ENCODE data around the gene RNF214. TPM values are rescaled to one million over a fixed set of nuclear protein-coding genes. Genes with fewer than 3 reads are reported as not detected.
A peak's percentile ranks its signal among the peaks of the same experiment; 100 is the strongest.
"Not testable (repeated sequence)": the region's sequence is repeated elsewhere in the genome, so short reads cannot be mapped to it uniquely, and the experiment has no call there.

RNF214 gene
- total RNA-seq, 1 donor from 2014 or later: 25.8 TPM

DNA sequence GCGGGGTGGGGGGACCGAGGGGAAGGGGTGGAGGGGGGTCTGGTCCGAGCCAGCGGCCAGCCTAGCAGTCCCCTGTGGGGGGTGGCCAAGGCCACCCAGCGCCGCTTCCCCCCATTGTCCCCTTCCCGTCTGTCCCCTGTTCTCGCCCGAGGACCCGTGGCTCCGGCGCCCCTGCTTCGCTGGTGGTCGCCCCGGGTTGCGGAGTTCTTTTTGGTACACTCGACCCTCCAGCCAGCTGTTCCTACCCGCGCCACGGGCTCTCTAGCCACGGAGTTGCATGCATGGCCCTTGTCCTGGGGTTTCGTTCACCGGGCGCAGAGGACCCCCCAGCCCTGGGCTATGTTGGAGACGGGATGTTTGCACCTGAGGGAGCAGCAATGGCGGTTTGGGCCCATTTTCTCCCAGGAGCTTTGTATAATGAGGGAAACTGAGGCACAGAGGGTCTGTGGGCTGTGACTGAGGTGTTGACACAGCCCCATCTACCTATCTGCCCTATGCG, 489 bp downstream of the RNF214 start:
- H3K4me3 Mint-ChIP-seq (ENCODE audit: low read depth): peak overlapping the region; percentile 85
- peaks cover 30% of the 10 kb centered on the region for H3K36me3 Mint-ChIP-seq (ENCODE audit: low read depth)
- peak overlapping the region; percentile 76 for H3K27ac Mint-ChIP-seq
- intact Hi-C loops (cut with micrococcal nuclease): loop anchor here (2.0 to 5.0 kb wide), 4 partner anchors 381 to 584 kb away; partner anchors contain the start of genes BUD13 and ZPR1
- no peak for DNase-seq (ENCODE audit: low spot score)
- H3K9me3 Mint-ChIP-seq: no peaks in the 10 kb centered on the region
- H3K27me3 Mint-ChIP-seq (ENCODE audit: low read depth): no peaks in the 10 kb centered on the region
- H3K4me1 Mint-ChIP-seq (ENCODE audit: low read depth): peaks cover 31% of the 10 kb centered on the region

DNA sequence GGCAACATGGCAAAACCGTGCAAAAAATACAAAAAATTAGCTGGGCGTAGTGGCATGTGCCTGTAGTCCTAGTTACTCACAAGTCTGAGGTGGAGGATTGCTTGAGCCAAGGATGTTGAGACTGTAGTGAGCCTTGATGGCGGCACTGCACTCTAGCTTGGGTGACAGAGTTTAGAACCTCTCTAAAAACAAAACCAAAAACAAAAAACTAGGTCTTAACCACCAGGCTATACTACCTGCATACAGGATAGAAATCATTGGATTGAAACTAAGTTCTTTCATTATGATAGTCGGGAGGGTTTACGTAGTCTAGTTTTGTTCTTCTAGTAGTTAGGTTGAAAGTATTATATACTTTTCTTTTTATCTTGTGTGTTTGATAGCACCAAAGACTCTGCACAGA, 5.8 kb downstream of the RNF214 start:
- Mint-ChIP-seq H3K9me3 (no peaks in the 10 kb centered on the region), H3K4me1 (ENCODE audit: low read depth) (peaks cover 11% of the 10 kb centered on the region)

DNA sequence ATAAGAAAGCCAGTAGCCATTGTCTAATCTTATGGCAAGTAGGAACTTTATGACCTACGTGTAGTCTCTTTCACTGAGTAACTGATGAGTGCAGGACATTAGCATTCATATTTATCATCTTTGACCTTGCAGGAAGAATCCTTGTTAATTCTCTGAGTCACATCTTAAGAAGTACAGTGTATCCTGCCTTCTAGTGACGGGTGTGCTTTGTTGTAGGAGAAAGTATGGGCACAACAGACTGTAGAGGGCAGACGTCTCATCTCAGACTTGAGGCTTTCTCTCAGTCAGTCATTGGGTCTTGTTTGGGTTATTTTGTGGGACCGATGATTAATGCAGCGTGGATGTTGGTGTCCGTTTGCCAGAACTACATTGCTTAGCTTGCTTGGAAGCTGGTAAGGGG, 6.8 kb downstream of the RNF214 start:
- no peak for DNase-seq (ENCODE audit: low spot score)
- Mint-ChIP-seq H3K27me3 (ENCODE audit: low read depth) (no peaks in the 10 kb centered on the region), H3K4me3 (ENCODE audit: low read depth) (no peak overlapping the region), H3K4me1 (ENCODE audit: low read depth) (peaks cover under 1% of the 10 kb centered on the region), H3K27ac (no peak overlapping the region), H3K9me3 (no peaks in the 10 kb centered on the region), H3K36me3 (ENCODE audit: low read depth) (peaks cover 30% of the 10 kb centered on the region)
- intact Hi-C loops (cut with micrococcal nuclease): no loop called here

More for the DNA sequence above, 5.8 kb downstream of the RNF214 start:
- Mint-ChIP-seq H3K36me3 (ENCODE audit: low read depth) (peaks cover 26% of the 10 kb centered on the region), H3K27ac (no peak overlapping the region), H3K27me3 (ENCODE audit: low read depth) (no peaks in the 10 kb centered on the region), H3K4me3 (ENCODE audit: low read depth) (no peak overlapping the region)
- no peak for DNase-seq (ENCODE audit: low spot score)
- intact Hi-C loops (cut with micrococcal nuclease): no loop called here

DNA sequence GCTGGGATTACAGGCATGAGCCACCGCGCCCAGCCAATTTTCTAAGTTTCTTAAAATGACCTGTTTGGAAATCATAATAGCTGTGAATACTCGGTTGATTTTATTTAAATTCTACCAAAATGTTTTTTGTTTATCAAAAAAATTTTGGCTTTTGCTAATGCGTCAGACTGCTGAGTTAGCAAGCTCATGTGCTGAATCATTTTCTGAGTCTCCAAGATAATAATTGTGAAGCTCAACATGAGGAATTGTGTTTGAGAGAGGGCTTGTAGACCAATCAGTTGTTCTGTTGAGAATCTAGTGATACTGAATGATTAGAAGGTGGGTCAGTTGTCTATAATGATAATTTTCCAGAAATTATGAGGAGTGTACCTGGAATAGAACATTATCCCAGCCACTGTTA, 15.9 kb downstream of the RNF214 start:
- Mint-ChIP-seq H3K9me3 (no peaks in the 10 kb centered on the region), H3K4me3 (ENCODE audit: low read depth) (no peak overlapping the region), H3K27me3 (ENCODE audit: low read depth) (no peaks in the 10 kb centered on the region), H3K4me1 (ENCODE audit: low read depth) (no peaks in the 10 kb centered on the region), H3K36me3 (ENCODE audit: low read depth) (peaks cover 39% of the 10 kb centered on the region), H3K27ac (no peak overlapping the region)
- no peak for DNase-seq (ENCODE audit: low spot score)
- intact Hi-C loops (cut with micrococcal nuclease): no loop called here

DNA sequence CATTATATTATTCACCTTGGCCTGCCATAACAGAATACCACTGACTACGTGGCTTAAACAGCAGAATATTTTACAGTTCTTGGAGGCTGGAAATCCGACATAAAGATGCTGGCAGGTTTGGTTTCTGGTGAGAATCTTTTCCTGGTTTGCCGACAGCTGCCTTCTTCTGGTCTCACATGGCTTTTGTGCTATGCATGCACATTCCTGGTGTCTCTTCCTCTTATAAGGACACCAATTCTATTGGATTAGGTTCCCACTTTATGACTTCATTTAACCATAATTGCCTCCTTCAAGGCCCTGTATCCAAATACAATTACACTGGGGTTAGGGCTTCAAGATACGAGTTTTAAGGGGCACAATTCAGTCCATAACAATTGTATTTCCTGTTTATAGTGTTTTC, 17.1 kb downstream of the RNF214 start:
- no peak for DNase-seq (ENCODE audit: low spot score)
- Mint-ChIP-seq H3K4me1 (ENCODE audit: low read depth) (no peaks in the 10 kb centered on the region), H3K4me3 (ENCODE audit: low read depth) (no peak overlapping the region), H3K36me3 (ENCODE audit: low read depth) (peaks cover 37% of the 10 kb centered on the region), H3K27me3 (ENCODE audit: low read depth) (no peaks in the 10 kb centered on the region), H3K27ac (no peak overlapping the region), H3K9me3 (no peaks in the 10 kb centered on the region)
- intact Hi-C loops (cut with micrococcal nuclease): no loop called here

DNA sequence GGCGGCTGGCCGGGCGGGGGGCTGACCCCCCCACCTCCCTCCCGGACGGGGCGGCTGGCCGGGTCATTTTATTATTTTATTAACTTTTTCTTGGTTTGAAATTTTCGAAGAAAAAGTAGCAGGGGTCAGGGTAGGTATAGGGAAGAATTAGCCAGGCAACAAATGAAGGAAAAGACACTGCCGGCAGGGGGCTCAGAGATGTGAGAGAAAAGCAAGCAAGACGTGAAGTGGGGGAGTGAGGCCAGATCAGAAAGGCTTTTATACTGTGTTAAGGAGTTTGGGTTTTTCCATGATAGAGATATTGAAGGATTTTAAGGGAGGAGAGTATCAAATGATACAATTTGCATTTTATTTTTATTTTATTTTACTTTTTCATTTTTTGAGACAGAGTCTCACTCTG, 19.0 kb downstream of the RNF214 start:
- Mint-ChIP-seq H3K36me3 (ENCODE audit: low read depth) (peaks cover 30% of the 10 kb centered on the region), H3K27ac (no peak overlapping the region), H3K9me3 (no peaks in the 10 kb centered on the region), H3K4me3 (ENCODE audit: low read depth) (no peak overlapping the region), H3K4me1 (ENCODE audit: low read depth) (peaks cover 3% of the 10 kb centered on the region), H3K27me3 (ENCODE audit: low read depth) (no peaks in the 10 kb centered on the region)
- DNase-seq (ENCODE audit: low spot score): no peak
- intact Hi-C loops (cut with micrococcal nuclease): no loop called here

DNA sequence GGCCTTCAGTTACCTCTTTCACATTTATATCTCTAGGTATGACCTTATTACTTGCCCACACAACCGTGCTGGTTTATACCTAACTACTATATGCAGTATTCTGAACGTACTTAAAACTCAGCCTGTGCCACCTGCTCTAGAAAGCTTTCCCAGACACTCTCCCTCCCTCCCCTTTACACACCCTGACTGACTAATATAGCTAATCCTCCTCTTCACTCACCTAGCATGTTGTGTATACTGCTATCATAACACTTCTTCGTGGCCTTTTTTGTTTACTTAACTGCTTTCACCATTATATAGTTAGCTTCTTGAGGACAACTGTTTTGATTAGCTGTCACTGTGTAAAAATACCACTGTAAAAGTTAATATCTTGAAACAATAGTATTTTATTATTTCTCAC, 23.5 kb downstream of the RNF214 start:
- intact Hi-C loops (cut with micrococcal nuclease): no loop called here
- Mint-ChIP-seq H3K36me3 (ENCODE audit: low read depth) (peaks cover 16% of the 10 kb centered on the region), H3K27ac (no peak overlapping the region), H3K9me3 (no peaks in the 10 kb centered on the region), H3K27me3 (ENCODE audit: low read depth) (no peaks in the 10 kb centered on the region), H3K4me1 (ENCODE audit: low read depth) (peaks cover 3% of the 10 kb centered on the region), H3K4me3 (ENCODE audit: low read depth) (no peak overlapping the region)
- no peak for DNase-seq (ENCODE audit: low spot score)

DNA sequence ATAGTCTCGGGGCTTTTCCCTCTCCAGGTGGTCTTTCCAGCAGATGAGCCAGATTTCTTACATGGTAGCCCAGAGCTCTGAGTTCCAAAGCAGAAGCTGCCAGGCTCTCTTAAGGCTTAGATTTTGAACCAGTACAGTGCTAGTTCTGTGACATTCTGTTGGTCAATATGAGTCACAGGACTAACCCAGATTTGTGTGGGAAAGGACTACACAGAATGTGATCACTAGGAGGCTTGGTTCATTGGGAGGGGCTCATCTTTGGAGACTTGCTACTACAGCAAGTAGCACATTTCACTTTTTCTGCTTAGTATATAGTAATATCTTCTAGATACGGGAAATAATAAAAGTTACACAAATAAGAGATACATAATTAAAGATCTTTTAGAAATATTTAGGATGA, 24.1 kb downstream of the RNF214 start:
- Mint-ChIP-seq H3K4me3 (ENCODE audit: low read depth) (no peak overlapping the region), H3K27me3 (ENCODE audit: low read depth) (no peaks in the 10 kb centered on the region), H3K36me3 (ENCODE audit: low read depth) (peaks cover 16% of the 10 kb centered on the region), H3K9me3 (no peaks in the 10 kb centered on the region), H3K27ac (no peak overlapping the region), H3K4me1 (ENCODE audit: low read depth) (peaks cover 3% of the 10 kb centered on the region)
- intact Hi-C loops (cut with micrococcal nuclease): no loop called here
- DNase-seq (ENCODE audit: low spot score): no peak

DNA sequence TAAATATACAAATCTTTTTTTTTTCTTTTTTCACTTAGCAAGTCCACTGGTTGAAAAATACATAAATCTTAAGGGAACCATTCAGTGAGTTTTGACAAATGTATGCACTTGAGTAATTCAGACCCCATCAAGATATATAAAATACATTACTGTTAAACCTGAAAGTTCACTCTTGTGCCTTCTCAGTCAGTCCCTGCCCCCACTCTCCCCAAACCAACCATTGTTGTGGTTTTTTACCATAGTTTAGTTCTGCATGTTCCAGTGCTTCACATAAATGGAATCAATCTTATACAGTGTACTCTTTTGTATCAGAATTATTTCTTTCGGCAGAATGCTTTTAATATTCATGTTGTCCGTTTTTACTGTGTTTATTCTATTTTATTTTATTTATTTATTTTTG, 26.1 kb downstream of the RNF214 start:
- H3K27ac Mint-ChIP-seq: no peak overlapping the region
- DNase-seq (ENCODE audit: low spot score): no peak
- H3K36me3 Mint-ChIP-seq (ENCODE audit: low read depth): peaks cover 18% of the 10 kb centered on the region
- no peaks in the 10 kb centered on the region for H3K27me3 Mint-ChIP-seq (ENCODE audit: low read depth)
- H3K9me3 Mint-ChIP-seq: no peaks in the 10 kb centered on the region
- H3K4me3 Mint-ChIP-seq (ENCODE audit: low read depth): no peak overlapping the region
- intact Hi-C loops (cut with micrococcal nuclease): no loop called here
- H3K4me1 Mint-ChIP-seq (ENCODE audit: low read depth): peaks cover 3% of the 10 kb centered on the region

DNA sequence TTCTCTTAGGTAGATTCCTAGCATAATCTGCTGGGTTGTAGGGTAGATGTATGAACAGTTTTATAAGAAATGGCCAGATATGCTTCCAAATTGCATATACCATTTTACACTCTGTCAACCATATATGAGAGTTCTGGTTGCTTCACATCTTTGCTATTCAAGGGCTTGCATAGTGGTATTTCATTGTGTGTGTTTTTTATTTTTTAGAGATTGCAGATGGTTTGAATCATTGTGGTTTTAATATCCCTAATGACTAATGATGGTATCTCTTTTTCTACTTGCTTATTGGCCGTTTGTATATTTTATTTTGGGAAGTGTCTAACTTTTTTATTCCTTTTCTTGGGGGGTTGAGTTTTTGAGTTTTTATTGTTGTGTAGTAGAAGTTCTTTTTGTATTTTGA, 26.9 kb downstream of the RNF214 start:
- H3K27ac Mint-ChIP-seq: no peak overlapping the region

DNA sequence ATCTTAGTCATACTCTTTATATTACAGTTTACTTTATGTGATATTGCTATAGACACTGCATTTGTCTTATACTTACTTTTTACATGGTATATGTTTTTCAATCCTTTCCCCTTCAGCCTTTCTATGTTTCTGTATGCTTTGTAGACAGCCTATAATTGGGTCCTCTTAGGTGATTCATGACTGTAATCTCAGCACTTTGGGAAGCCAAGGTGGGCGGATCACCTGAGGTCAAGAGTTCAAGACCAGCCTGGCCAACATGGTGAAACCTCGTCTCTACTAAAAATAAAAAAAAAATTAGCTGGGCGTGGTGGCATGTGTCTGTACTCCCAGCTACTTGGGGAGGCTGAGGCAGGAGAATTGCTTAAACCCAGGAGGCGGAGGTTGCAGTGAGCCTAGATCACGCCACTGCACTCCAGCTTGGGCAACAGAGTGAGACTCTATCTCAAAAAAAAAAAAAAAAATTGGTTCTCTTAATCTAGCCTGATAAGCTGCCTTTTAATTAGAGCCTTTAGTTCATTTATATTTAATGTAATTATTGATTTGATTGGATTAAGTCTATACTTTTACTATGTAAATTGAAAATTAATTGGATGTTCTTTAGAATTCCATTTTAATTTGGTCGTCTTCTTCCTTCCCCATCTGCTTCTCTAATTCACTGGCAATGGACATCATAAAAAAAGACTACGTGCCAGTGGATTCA, 32.3 kb downstream of the RNF214 start:
- H3K4me3 Mint-ChIP-seq (ENCODE audit: low read depth); DNase-seq (ENCODE audit: low spot score); H3K36me3 Mint-ChIP-seq (ENCODE audit: low read depth); H3K9me3 Mint-ChIP-seq; H3K27me3 Mint-ChIP-seq (ENCODE audit: low read depth); intact Hi-C loops (cut with micrococcal nuclease); H3K4me1 Mint-ChIP-seq (ENCODE audit: low read depth); H3K27ac Mint-ChIP-seq: not testable (repeated sequence)

More for the DNA sequence above, 26.9 kb downstream of the RNF214 start:
- DNase-seq (ENCODE audit: low spot score): no peak
- Mint-ChIP-seq H3K4me1 (ENCODE audit: low read depth) (peaks cover 3% of the 10 kb centered on the region), H3K36me3 (ENCODE audit: low read depth) (peaks cover 15% of the 10 kb centered on the region), H3K4me3 (ENCODE audit: low read depth) (no peak overlapping the region), H3K27me3 (ENCODE audit: low read depth) (no peaks in the 10 kb centered on the region), H3K9me3 (no peaks in the 10 kb centered on the region)
- intact Hi-C loops (cut with micrococcal nuclease): no loop called here

DNA sequence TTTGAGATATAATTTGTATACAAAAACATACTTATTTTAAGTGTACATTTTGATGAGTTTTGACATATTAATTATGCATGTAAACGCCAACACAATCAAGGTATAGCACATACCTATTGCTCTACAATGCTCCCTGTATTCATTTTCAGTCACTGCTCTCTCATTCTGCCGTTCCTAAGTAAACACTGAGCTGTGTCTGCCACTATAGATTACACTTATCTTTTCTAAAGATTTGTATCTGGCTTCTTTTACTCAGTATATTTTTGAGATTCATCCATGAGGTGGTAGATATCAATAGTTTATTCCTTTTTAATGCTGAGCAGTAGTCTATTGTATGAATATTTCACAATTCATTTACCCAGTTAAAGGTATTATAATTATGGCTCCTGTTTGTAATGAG, 33.3 kb downstream of the RNF214 start:
- no peak for DNase-seq (ENCODE audit: low spot score)
- Mint-ChIP-seq H3K4me3 (ENCODE audit: low read depth) (no peak overlapping the region), H3K27me3 (ENCODE audit: low read depth) (no peaks in the 10 kb centered on the region), H3K4me1 (ENCODE audit: low read depth) (no peaks in the 10 kb centered on the region), H3K9me3 (no peaks in the 10 kb centered on the region), H3K36me3 (ENCODE audit: low read depth) (peaks cover 12% of the 10 kb centered on the region), H3K27ac (no peak overlapping the region)
- intact Hi-C loops (cut with micrococcal nuclease): no loop called here

DNA sequence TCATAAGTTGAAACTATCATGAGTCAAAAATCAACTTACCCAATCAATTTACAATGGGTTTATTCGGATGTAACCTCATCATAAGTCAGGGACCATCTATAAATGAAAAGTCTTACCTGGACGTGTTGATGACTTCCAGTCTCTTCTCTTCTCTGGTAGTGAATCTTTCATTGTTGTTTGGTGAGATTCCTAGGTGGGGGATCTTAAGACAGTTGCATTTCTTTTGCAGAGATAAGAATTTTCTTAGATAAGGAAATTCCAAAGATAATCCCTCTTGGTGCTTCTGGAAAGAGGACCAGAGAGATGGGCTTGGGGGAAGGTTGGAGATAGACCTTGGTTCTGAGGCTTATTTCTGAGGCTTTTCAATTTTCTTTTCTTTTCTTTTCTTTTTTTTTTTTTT, 37.4 kb downstream of the RNF214 start:
- intact Hi-C loops (cut with micrococcal nuclease): no loop called here
- no peak overlapping the region for H3K4me3 Mint-ChIP-seq (ENCODE audit: low read depth)
- H3K36me3 Mint-ChIP-seq (ENCODE audit: low read depth): peaks cover 19% of the 10 kb centered on the region
- H3K9me3 Mint-ChIP-seq: peaks cover 9% of the 10 kb centered on the region
- DNase-seq (ENCODE audit: low spot score): no peak
- no peaks in the 10 kb centered on the region for H3K27me3 Mint-ChIP-seq (ENCODE audit: low read depth)
- H3K27ac Mint-ChIP-seq: no peak overlapping the region
- peaks cover 3% of the 10 kb centered on the region for H3K4me1 Mint-ChIP-seq (ENCODE audit: low read depth)

All from activated T-helper 2 cell treated with anti-CD3 and anti-CD28 coated beads, Interferon-gamma antibody, Interleukin-2, Interleukin-4, amounts not matched to agents 10 μg/mL and 5 μg/mL and 100 μg/mL, durations not matched to agents 14 hours and 24 hours and 36 hours (primary cell).